ENCODE results near the gene RAD50.
"Not testable (repeated sequence)": the region's sequence is repeated elsewhere in the genome, so short reads cannot be mapped to it uniquely, and the experiment has no call there.

RAD50 gene

DNA sequence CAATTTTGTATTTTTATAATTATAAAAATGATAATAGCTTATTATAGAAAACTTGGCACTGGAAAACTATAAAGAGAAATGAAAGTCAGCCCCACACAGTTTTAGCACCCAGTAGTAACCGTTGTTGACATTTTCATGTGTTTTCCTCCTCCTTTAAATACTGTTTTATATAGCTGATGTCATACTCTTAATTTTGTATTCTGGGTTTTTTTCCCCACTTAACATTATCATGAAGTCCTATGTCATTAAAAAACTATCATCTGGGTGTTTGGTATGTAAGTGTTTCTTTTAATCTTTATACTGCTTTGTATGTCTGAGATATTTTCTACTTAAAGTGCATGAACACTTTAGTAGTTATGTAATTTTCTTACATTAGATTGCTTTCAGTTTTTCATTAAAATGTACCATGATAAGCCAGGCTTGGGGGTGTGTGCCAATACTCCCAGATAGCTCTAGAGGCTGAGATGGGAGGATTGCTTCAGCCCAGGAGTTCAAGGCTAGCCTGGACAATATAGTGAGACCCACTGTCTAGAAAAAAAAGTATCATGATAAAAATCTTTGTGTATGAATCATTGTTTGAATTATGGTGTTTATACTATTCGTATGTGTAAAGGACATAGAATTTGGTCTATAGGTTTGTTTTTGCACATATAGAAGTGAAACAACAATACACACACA is 2.7 kb downstream of the RAD50 start:
- DNase-seq, result no peak

GRCh38 chr5:132561601-132562000 is 4.8 kb downstream of the RAD50 start:
- no peak for DNase-seq

DNA sequence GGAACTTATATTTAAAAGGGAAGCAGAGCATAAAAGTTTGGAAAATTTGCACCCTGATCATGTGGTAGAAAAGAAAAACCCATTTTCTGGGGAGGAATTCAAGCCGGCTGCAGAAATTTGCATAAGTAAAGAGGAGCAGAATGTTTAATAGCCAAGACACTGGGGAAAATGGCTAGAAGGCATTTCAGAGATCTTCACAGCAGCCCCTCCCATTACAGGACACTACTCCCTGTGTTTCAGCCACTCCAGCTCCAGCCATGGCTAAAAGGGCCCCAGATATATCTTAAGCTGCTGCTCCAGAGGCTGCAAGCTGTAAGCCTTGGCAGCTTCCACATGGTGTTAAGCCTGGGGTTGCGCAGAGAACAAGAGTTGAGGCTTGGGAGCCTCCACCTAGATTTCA is 7.8 kb downstream of the RAD50 start:
- DNase-seq, result not testable (repeated sequence)

DNA sequence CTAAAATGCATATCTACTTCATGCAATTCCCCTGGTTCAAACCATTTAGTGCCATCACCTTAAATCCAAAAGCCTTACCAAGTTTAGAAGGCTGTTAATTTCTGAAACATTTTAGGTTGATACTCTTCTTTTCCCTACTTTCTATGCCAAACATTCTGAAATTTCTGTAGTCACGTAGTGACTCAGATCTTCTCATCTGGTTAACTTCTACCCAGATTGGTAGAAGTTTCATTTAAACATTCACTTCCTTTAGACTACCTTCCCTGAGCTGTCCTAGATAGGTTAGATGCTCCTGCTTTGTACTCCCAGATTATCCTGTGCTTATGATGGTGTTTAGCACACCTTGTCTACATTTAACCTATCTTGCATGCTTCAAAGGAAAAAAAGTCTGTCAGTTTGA is 9.9 kb downstream of the RAD50 start:
- DNase-seq, result no peak

GRCh38 chr5:132576123-132576522 is 19.3 kb downstream of the RAD50 start:
- no peak for DNase-seq

GRCh38 chr5:132584560-132584959 is 27.8 kb downstream of the RAD50 start:
- DNase-seq, result not testable (repeated sequence)

- no peak for DNase-seq
Observed at GRCh38 chr5:132586063-132586462, 29.3 kb downstream of the RAD50 start.

GRCh38 chr5:132589467-132589866 is 32.7 kb downstream of the RAD50 start:
- no peak for DNase-seq

DNA sequence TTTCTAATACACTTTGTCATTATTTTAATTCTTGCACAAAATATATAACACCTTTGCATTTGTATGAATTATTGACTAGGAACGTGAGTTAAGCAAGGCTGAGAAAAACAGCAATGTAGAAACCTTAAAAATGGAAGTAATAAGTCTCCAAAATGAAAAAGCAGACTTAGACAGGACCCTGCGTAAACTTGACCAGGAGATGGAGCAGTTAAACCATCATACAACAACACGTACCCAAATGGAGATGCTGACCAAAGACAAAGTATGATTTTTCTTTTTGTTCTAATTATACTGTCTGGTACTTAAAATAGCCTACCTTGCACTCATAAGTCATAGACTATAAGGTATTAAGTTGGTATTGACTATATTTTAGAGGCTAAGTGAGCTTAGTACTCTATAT is 34.4 kb downstream of the RAD50 start:
- no peak for DNase-seq

- no peak for DNase-seq
Observed at GRCh38 chr5:132592521-132592920, 35.7 kb downstream of the RAD50 start.

- DNase-seq, result no peak
Observed at GRCh38 chr5:132594170-132594569, 37.4 kb downstream of the RAD50 start.

DNA sequence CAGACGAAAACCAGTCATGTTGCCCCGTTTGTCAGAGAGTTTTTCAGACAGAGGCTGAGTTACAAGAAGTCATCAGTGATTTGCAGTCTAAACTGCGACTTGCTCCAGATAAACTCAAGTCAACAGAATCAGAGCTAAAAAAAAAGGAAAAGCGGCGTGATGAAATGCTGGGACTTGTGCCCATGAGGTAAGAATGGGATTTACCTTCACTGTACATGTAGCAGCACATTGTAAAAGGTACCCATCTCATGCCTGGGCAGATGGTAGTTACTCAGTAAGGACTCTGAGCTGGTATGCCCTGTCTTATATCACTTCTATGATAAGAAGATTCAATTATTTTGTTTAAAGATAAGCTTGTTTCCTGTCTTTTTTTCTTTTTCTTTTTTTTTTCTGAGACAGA is 38.8 kb downstream of the RAD50 start:
- no peak for DNase-seq

- no peak for DNase-seq
Observed at GRCh38 chr5:132601071-132601728, 44.4 kb downstream of the RAD50 start.

GRCh38 chr5:132607095-132607494 is 50.3 kb downstream of the RAD50 start:
- no peak for DNase-seq

DNA sequence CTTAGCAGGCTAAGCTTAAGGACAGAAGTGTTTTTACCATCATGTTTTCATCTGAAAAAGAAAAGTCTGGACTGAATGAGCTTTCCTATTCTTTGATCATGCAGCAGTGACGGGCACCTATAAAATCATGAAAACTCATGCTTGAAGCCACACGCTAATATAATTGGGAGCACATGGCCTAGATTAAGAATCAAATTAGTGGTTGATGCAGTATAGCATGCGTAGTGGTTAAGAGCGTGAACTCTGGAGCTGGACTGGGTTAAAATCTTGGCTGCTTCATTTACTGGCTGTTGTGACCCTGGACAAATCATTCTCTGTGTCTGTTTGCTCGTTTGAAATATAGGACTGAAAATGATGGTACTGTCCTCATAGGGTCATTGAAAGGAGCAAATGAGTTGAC is 51.3 kb downstream of the RAD50 start:
- DNase-seq, result no peak

DNA sequence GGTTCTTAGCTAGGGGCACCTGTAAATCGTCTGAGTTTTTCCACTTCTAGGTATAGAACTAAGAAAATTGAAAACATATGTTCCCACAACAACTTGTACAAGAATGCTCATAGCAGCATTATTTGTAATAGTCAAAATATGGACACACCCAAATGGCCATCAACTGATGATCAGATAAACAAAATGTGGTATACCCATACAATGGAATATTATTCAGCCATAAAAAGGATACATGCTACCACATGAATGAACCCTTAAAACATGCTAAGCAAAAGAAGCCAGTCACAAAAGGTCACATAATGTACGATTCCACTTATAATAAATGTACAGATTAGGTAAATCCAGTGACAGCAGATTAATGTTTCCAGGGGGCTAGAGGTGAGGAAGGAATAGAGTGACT is 55.2 kb downstream of the RAD50 start:
- DNase-seq, result no peak

DNA sequence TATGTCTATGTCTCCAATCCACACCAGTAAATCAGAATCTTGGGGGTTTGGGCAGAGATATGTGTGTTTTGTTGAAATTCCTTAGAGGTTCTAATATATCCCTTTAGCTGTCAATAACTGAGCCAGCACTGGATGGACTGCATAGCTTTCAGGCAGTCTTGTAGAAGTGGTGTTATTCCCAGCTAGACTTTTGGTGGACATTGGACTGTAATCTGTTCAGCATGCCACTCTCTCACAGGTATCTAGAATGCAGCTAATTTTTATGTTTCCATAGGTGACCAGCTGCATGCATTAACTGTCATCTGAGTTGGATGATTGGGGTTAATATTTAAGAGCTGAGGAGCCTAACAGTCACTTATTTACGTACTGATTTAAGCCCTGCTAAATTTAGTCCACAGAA is 56.1 kb downstream of the RAD50 start:
- DNase-seq, result no peak

DNA sequence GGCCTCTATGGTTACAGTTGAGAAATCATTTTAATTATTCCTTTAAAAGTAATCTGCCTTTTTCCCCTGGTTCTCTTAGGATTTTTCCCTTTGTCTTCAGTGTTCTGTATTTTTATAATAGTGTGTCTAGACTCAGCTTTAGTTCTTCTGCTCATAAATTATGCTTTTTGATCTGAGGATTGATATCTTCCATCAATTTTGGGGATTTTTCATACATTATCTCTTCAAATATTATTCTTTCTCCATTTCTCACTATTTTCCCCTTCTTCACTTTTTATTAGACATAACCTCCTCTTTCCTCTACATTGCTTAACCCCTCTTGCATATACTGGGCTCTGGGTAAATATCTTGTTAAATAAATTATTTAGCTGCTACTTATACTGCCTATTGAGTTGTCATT is 64.9 kb downstream of the RAD50 start:
- DNase-seq, result no peak

GRCh38 chr5:132622608-132623007 is 65.8 kb downstream of the RAD50 start:
- no peak for DNase-seq

- no peak for DNase-seq
Observed at GRCh38 chr5:132627470-132627869, 70.7 kb downstream of the RAD50 start.

DNA sequence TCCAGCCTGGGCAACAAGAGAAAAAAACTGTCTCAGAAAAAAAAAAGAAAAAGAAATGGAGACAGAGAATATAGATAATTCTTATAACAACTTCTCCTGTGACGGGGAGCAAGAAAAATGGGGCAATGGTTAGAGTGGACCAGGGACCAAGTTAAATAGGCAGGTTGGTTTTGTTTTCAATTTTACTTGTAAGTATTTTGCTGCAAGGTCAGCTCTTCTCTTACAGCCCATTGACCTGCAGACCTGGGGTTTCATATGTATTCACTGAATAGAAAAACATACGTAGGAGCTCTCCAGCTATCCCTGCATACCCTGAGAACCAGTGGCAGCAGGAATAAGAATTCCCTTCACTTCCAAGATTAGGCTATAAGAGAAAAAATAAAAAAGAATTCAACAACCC is 72.0 kb downstream of the RAD50 start:
- DNase-seq, result no peak

DNA sequence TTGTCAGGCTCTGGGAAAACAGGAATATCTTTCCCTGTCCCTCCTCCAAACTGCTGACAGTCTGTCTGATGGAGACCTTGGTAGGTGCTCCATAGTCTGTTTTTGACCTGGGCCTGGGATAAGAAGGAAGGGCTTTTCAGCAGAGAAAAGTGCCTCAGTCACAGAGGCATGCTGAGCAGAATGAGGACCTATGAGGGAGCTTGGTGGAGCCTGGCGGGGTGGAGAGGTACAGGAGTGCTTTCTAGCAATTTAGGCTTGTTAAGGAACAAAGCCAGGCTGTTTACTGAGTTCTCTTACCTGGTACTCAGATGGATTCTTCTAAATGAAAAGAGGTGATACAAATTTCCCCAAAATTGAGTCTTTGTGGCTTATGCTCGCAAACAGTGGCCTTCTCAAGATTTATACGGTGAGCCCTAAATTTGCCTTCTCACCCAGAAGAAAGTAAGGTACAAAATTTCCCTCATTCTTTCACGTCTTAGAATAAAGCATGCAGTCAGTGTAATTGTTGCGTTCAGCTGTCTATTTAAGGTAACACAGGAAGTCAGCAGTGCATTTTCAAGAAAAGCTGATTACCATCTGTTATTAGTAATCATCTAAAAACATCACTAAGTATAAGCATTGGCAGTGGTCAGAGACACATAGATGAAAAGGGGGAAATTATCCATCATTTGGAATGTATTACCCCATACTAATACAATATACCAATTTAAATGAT is 72.6 kb downstream of the RAD50 start:
- DNase-seq, result no peak

- DNase-seq, result not testable (repeated sequence)
Observed at GRCh38 chr5:132633587-132633986, 76.8 kb downstream of the RAD50 start.

GRCh38 chr5:132635873-132636272 is 79.1 kb downstream of the RAD50 start:
- DNase-seq, result no peak

Measured in SIG-M5 (cell line).